ENCODE measurements around the gene MPDU1.

GRCh38 chr17:7569571-7569970 lies 14.1 kb upstream of the MPDU1 start:
- TF ChIP-seq, protein P1, sequence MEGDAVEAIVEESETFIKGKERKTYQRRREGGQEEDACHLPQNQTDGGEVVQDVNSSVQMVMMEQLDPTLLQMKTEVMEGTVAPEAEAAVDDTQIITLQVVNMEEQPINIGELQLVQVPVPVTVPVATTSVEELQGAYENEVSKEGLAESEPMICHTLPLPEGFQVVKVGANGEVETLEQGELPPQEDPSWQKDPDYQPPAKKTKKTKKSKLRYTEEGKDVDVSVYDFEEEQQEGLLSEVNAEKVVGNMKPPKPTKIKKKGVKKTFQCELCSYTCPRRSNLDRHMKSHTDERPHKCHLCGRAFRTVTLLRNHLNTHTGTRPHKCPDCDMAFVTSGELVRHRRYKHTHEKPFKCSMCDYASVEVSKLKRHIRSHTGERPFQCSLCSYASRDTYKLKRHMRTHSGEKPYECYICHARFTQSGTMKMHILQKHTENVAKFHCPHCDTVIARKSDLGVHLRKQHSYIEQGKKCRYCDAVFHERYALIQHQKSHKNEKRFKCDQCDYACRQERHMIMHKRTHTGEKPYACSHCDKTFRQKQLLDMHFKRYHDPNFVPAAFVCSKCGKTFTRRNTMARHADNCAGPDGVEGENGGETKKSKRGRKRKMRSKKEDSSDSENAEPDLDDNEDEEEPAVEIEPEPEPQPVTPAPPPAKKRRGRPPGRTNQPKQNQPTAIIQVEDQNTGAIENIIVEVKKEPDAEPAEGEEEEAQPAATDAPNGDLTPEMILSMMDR (IDR thresholded peaks at IDR 0.05; ENCODE audit: insufficient read depth, low read length, poor library complexity, severe bottlenecking): no peak
- TF ChIP-seq EZH2phosphoT487 (conservative IDR thresholded peaks at IDR 0.05; ENCODE audit: low read length): no peak

All from SU-DHL-6 (cell line).